Endothelial cell of umbilical vein (primary cell): ENCODE results near the gene MRPL2.

Experiments used
- EZH2 ChIP-seq: IDR thresholded peaks from 2 replicates; pipeline ENCODE4 v1.6.1; 2012; ENCODE audit warnings: borderline replicate concordance, low read depth, mild to moderate bottlenecking, moderate library complexity, low read length, inconsistent platforms; ENCODE audit not compliant: severe bottlenecking
- GATA2 ChIP-seq: IDR thresholded peaks from 2 replicates; pipeline ENCODE4 v1.7.0; 2011; ENCODE audit warnings: low read depth, mild to moderate bottlenecking, moderate library complexity, mixed read lengths, low read length; ENCODE audit not compliant: insufficient read length, insufficient read depth
- JUN ChIP-seq: IDR thresholded peaks from 2 replicates; pipeline ENCODE4 v1.6.1; 2011; ENCODE audit warnings: borderline replicate concordance, low read depth; ENCODE audit not compliant: insufficient read length, insufficient read depth
- POLR2A ChIP-seq: IDR thresholded peaks from 2 replicates; pipeline ENCODE4 v1.6.1; 2012; ENCODE audit warnings: low read depth, mild to moderate bottlenecking, control low read depth, low read length
- POLR2AphosphoS5 ChIP-seq: IDR thresholded peaks from 2 replicates; pipeline ENCODE4 v1.6.1; 2012; ENCODE audit warnings: low read depth, mild to moderate bottlenecking, control low read depth, low read length, moderate library complexity; ENCODE audit not compliant: insufficient read depth
- TF ChIP-seq, protein P1 (sequence below), 2 donors: IDR thresholded peaks; 1 replicate in 1 of 2; 2 replicates in 1 of 2; pipeline ENCODE4 v1.5.1; 2011; ENCODE audit warnings: low read length in 2 of 2, mild to moderate bottlenecking in 2 of 2, moderate library complexity in 2 of 2, control low read depth in 1 of 2, inconsistent platforms in 1 of 2, low read depth in 1 of 2; ENCODE audit not compliant: insufficient read depth in 1 of 2; ENCODE audit errors: extremely low read depth in 1 of 2

DNA sequence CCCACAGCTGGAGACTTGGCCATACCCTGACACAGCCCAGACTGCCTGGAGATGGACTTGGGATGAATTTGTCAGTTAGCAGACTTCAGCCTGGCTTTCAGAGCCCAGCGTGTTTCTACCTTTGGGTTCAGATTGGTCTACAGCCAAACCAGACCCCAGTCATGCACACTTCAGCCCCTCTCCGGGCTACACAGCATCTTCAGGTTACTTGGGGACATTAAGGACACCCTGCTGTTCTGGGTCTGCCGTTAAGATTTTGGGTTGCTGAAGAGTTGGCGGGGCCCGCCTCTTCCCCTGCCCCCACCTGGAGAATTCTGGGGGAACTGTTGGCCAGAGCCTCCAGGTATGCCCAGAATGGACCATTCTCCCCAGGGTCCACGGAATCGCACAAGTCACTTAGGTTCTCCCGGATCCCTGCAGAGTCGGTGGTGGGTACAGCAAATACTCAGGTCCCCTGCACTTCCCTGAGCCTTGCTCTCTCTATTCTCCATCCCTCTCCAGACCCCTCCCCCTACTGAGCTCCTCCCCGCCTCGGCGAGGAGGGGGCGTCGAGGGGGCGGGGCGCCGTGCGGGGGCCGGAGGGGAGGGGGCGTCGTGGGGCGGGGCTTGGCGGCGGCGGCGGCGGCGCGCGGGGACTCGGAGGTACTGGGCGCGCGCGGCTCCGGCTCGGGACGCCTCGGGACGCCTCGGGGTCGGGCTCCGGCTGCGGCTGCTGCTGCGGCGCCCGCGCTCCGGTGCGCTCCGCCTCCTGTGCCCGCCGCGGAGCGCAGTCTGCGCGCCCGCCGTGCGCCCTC, 16.6 kb upstream of the MRPL2 start, which contains the start of gene PTK7:
- TF ChIP-seq, protein P1, sequence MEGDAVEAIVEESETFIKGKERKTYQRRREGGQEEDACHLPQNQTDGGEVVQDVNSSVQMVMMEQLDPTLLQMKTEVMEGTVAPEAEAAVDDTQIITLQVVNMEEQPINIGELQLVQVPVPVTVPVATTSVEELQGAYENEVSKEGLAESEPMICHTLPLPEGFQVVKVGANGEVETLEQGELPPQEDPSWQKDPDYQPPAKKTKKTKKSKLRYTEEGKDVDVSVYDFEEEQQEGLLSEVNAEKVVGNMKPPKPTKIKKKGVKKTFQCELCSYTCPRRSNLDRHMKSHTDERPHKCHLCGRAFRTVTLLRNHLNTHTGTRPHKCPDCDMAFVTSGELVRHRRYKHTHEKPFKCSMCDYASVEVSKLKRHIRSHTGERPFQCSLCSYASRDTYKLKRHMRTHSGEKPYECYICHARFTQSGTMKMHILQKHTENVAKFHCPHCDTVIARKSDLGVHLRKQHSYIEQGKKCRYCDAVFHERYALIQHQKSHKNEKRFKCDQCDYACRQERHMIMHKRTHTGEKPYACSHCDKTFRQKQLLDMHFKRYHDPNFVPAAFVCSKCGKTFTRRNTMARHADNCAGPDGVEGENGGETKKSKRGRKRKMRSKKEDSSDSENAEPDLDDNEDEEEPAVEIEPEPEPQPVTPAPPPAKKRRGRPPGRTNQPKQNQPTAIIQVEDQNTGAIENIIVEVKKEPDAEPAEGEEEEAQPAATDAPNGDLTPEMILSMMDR (IDR thresholded peaks at IDR 0.05; ENCODE audit: extremely low read depth in 1 of 2, insufficient read depth in 1 of 2, low read depth in 1 of 2, low read length in 2 of 2), result no peak
- no peak for TF ChIP-seq EZH2
- TF ChIP-seq GATA2, result no peak
- no peak for TF ChIP-seq POLR2A
- TF ChIP-seq POLR2AphosphoS5, result no peak
- no peak for TF ChIP-seq JUN
